H1 (cell line): ENCODE data around the gene KCNJ4. TPM values are rescaled to one million over a fixed set of nuclear protein-coding genes. Genes with fewer than 3 reads are reported as not detected.

Experiments used
- CTCF ChIA-PET: fragments of 300-600 bp; sonication (Branson Sonifier 250); formaldehyde crosslinking; loops from one replicate; lab custom pipeline; 2021; ENCODE audit not compliant: partially characterized antibody; lab: Charles Lee
- POLR2A ChIA-PET: fragments of 300-600 bp; sonication (Branson Sonifier 250); formaldehyde crosslinking; loops from one replicate; lab custom pipeline; 2021; ENCODE audit warnings: inconsistent platforms; ENCODE audit not compliant: partially characterized antibody; lab: Charles Lee
- DNase-seq, 2 experiments: peaks; one replicate each; pipeline versions ENCODE4 v3.0.0 to v3.0.0-alpha.2; 2010 to 2022; ENCODE audit warnings: low spot score in 2 of 2, low read depth in 1 of 2, mixed read lengths in 1 of 2
- FAIRE-seq: peaks from 2 replicates; lab custom pipeline; 2011; peaks lifted over from hg19 to GRCh38; lab: Jason Lieb, UNC
- H2AFZ ChIP-seq: 2 replicates; pipeline ENCODE4 v1.8.1; 2012; ENCODE audit warnings: low read length, inconsistent platforms
- H2AK5ac ChIP-seq: 2 replicates; pipeline ENCODE4 v1.6.1; 2013; ENCODE audit warnings: low read depth, low read length
- H2BK120ac ChIP-seq: replicated peaks from 2 replicates; pipeline ENCODE3; 2013; ENCODE audit warnings: low read depth, low read length, inconsistent platforms
- H2BK12ac ChIP-seq: 2 replicates; pipeline ENCODE4 v1.6.1; 2013; ENCODE audit warnings: low read depth, low read length
- H2BK15ac ChIP-seq: 2 replicates; pipeline ENCODE4 v1.6.1; 2013; ENCODE audit warnings: low read length
- H2BK20ac ChIP-seq: 2 replicates; pipeline ENCODE4 v1.6.1; 2013; ENCODE audit warnings: low read length
- H2BK5ac ChIP-seq: 2 replicates; pipeline ENCODE4 v1.6.1; 2013; ENCODE audit warnings: low read depth, low read length
- H3K14ac ChIP-seq: 2 replicates; pipeline ENCODE4 v1.6.1; 2013; ENCODE audit warnings: inconsistent platforms; ENCODE audit not compliant: insufficient read length
- H3K18ac ChIP-seq: 2 replicates; pipeline ENCODE4 v1.6.1; 2013; ENCODE audit warnings: low read length; ENCODE audit errors: extremely low read depth
- H3K23ac ChIP-seq: 2 replicates; pipeline ENCODE4 v1.6.1; 2013; ENCODE audit warnings: inconsistent platforms; ENCODE audit not compliant: insufficient read length
- H3K23me2 ChIP-seq: 2 replicates; pipeline ENCODE4 v1.6.1; 2013; ENCODE audit warnings: low read depth, low read length
- H3K27ac ChIP-seq: 2 replicates; pipeline ENCODE4 v1.6.1; 2011; ENCODE audit warnings: low read depth, low read length, inconsistent platforms
- H3K27me3 ChIP-seq, 4 experiments: replicated peaks in 1 of 4; 1 replicate in 1 of 4; 2 replicates in 3 of 4; pipeline versions ENCODE4 v1.6.1 to v1.8.1; 2011 to 2013; ENCODE audit warnings: low read length in 3 of 4, mild to moderate bottlenecking in 3 of 4, inconsistent platforms in 2 of 4, mixed read lengths in 2 of 4, moderate library complexity in 1 of 4; ENCODE audit not compliant: control insufficient read depth in 3 of 4, insufficient read depth in 3 of 4; ENCODE audit errors: extremely low read depth in 1 of 4
- H3K36me3 ChIP-seq, 4 experiments: 2 replicates each; pipeline versions ENCODE4 v1.6.1 to v1.8.1; 2011 to 2013; ENCODE audit warnings: mild to moderate bottlenecking in 4 of 4, low read length in 3 of 4, moderate library complexity in 2 of 4, control low read depth in 1 of 4, inconsistent platforms in 1 of 4; ENCODE audit not compliant: insufficient read depth in 4 of 4, control insufficient read depth in 2 of 4
- H3K4ac ChIP-seq: replicated peaks from 2 replicates; pipeline ENCODE3; 2013; ENCODE audit warnings: low read length, low read depth, mixed read lengths, inconsistent platforms; ENCODE audit not compliant: insufficient read length
- H3K4me1 ChIP-seq, 4 experiments: replicated peaks in 1 of 4; 1 replicate in 1 of 4; 2 replicates in 3 of 4; pipeline versions ENCODE4 v1.6.1 to v1.8.1; 2011 to 2013; ENCODE audit warnings: low read length in 3 of 4, inconsistent platforms in 2 of 4, mixed read lengths in 1 of 4; ENCODE audit not compliant: insufficient read depth in 4 of 4, control insufficient read depth in 3 of 4
- H3K4me2 ChIP-seq, 2 experiments: 2 replicates each; pipeline versions ENCODE4 v1.6.1 to v1.8.1; 2011 to 2013; ENCODE audit warnings: low read depth in 2 of 2, low read length in 2 of 2, control low read depth in 1 of 2, inconsistent platforms in 1 of 2, mild to moderate bottlenecking in 1 of 2; ENCODE audit not compliant: insufficient read depth in 1 of 2
- H3K4me3 ChIP-seq, 4 experiments: fragments of 200-600, 300-600 bp in 1 of 4; sonication (generic), shearing (Covaris generic), sonication (Bioruptor Twin) in 1 of 4; 2 replicates each; pipeline versions ENCODE4 v1.5.1 to v1.8.1; 2011 to 2016; ENCODE audit warnings: low read length in 4 of 4, low read depth in 3 of 4, control low read depth in 2 of 4, inconsistent platforms in 2 of 4, mild to moderate bottlenecking in 2 of 4, mixed read lengths in 1 of 4, moderate library complexity in 1 of 4; ENCODE audit not compliant: insufficient read depth in 2 of 4; ENCODE audit errors: extremely low read depth in 1 of 4
- H3K56ac ChIP-seq: replicated peaks from 2 replicates; pipeline ENCODE3; 2013; ENCODE audit warnings: low read depth, mild to moderate bottlenecking, mixed read lengths, low read length, inconsistent platforms; ENCODE audit not compliant: insufficient read length
- H3K79me1 ChIP-seq: 2 replicates; pipeline ENCODE4 v1.6.1; 2013; ENCODE audit warnings: low read depth, low read length, control low read depth
- H3K79me2 ChIP-seq, 2 experiments: 2 replicates each; pipeline versions ENCODE4 v1.6.1 to v1.8.1; 2012 to 2013; ENCODE audit warnings: low read length in 2 of 2, mild to moderate bottlenecking in 2 of 2, inconsistent platforms in 1 of 2; ENCODE audit not compliant: insufficient read depth in 2 of 2, control insufficient read depth in 1 of 2
- H3K9ac ChIP-seq, 4 experiments: replicated peaks in 1 of 4; 1 replicate in 1 of 4; 2 replicates in 3 of 4; pipeline versions ENCODE4 v1.6.1 to v1.8.1; 2011 to 2013; ENCODE audit warnings: low read depth in 3 of 4, low read length in 3 of 4, control low read depth in 2 of 4, mild to moderate bottlenecking in 2 of 4, moderate library complexity in 2 of 4, inconsistent platforms in 1 of 4; ENCODE audit errors: extremely low read depth in 1 of 4
- H3K9me3 ChIP-seq, 2 experiments: 2 replicates each; pipeline versions ENCODE4 v1.6.1 to v1.8.1; 2012 to 2013; ENCODE audit warnings: mild to moderate bottlenecking in 2 of 2, moderate library complexity in 2 of 2, control low read depth in 1 of 2, inconsistent platforms in 1 of 2, low read depth in 1 of 2, low read length in 1 of 2, mixed read lengths in 1 of 2; ENCODE audit not compliant: insufficient read depth in 2 of 2
- H4K20me1 ChIP-seq, 2 experiments: replicated peaks in 1 of 2; 2 replicates each; pipeline versions ENCODE3 to v1.8.1; 2011 to 2013; ENCODE audit warnings: inconsistent platforms in 2 of 2, low read length in 2 of 2, mild to moderate bottlenecking in 1 of 2; ENCODE audit not compliant: insufficient read depth in 2 of 2, control insufficient read depth in 1 of 2
- H4K5ac ChIP-seq: 2 replicates; pipeline ENCODE4 v1.6.1; 2013; ENCODE audit warnings: low read length, low read depth, mixed read lengths, inconsistent platforms; ENCODE audit not compliant: insufficient read length
- H4K8ac ChIP-seq: 2 replicates; pipeline ENCODE4 v1.8.0; 2013; ENCODE audit warnings: mild to moderate bottlenecking, moderate library complexity, low read length, inconsistent platforms; ENCODE audit not compliant: insufficient read depth; ENCODE audit errors: extremely low read depth
- H4K91ac ChIP-seq: replicated peaks from 2 replicates; pipeline ENCODE3; 2013; ENCODE audit warnings: low read length, mixed read lengths, inconsistent platforms; ENCODE audit not compliant: insufficient read length
- HDAC2 ChIP-seq, 2 experiments: fragments of 300-600 bp in 1 of 2; sonication (generic) in 1 of 2; IDR thresholded peaks; 2 replicates each; pipeline ENCODE4 v1.6.1; 2011 to 2012; ENCODE audit warnings: low read depth in 2 of 2, low read length in 2 of 2, mild to moderate bottlenecking in 2 of 2, moderate library complexity in 2 of 2, borderline replicate concordance in 1 of 2, inconsistent platforms in 1 of 2
- POLR2A ChIP-seq, 2 experiments: IDR thresholded peaks; 1 replicate in 1 of 2; 2 replicates in 1 of 2; pipeline ENCODE4 v1.6.1; 2011; ENCODE audit warnings: low read depth in 2 of 2, low read length in 2 of 2, mild to moderate bottlenecking in 2 of 2; ENCODE audit errors: control extremely low read depth in 1 of 2
- RBBP5 ChIP-seq: IDR thresholded peaks from 2 replicates; pipeline ENCODE4 v1.7.1; 2012; ENCODE audit warnings: low read depth, mild to moderate bottlenecking, inconsistent platforms, low read length, moderate library complexity, borderline replicate concordance
- SP1 ChIP-seq: IDR thresholded peaks from 2 replicates; pipeline ENCODE4 v1.6.1; 2011; ENCODE audit warnings: low read depth, low read length
- WGBS, 2 experiments: shearing (Covaris generic) in 1 of 2; methylation state at CpG; one replicate each; pipeline versions ENCODE4 v1.1.6 to v1.1.7; 2013 to 2015; ENCODE audit warnings: low lambda C conversion rate in 2 of 2, mixed read lengths in 2 of 2, inconsistent platforms in 1 of 2, low coverage in 1 of 2, missing lambda C conversion rate in 1 of 2; ENCODE audit not compliant: insufficient replicate concordance in 2 of 2, insufficient coverage in 1 of 2, insufficient read length in 1 of 2; ENCODE audit errors: extremely low coverage in 1 of 2, missing lambda C conversion rate in 1 of 2; 5-methylcytosine and 5-hydroxymethylcytosine counted together
- polyA plus RNA-seq, 7 experiments: library from polyadenylated mRNA; depleted of rRNA in 3 of 7; stranded (reverse) in 5 of 7; unstranded in 2 of 7; fragments of >200 nt in 5 of 7; fragments of 200-250 nt in 2 of 7; gene quantifications; 1 replicate in 5 of 7; 2 replicates in 1 of 7; 4 replicates in 1 of 7; pipeline versions ENCODE4 v1.2.1 to v1.2.3, GENCODE V29; 2011 to 2013; ENCODE audit warnings: missing spikeins in 2 of 7, mixed read lengths in 2 of 7
- total RNA-seq: library from RNA; stranded (reverse); fragmentation: NEBNext Ultra II Directional; extraction: Animal tissue kit (Norgen Biotek cat#: 25700); gene quantifications from 2 replicates; pipeline ENCODE4 v1.2.1, GENCODE V29; 2021
- TF ChIP-seq, protein P1 (sequence below), 3 experiments: IDR thresholded peaks; 1 replicate in 2 of 3; 2 replicates in 1 of 3; pipeline versions ENCODE4 v1.5.1 to v1.6.1; 2011; ENCODE audit warnings: low read length in 3 of 3, mild to moderate bottlenecking in 3 of 3, inconsistent platforms in 2 of 3, low read depth in 1 of 3, moderate library complexity in 1 of 3; ENCODE audit not compliant: insufficient read depth in 1 of 3; ENCODE audit errors: control extremely low read depth in 1 of 3

KCNJ4 gene
- total and polyA plus RNA-seq, 2 of the 8 experiments (the other 6 are each of a cell fraction or from before 2014, with no cell fraction given), result 1.4 to 2.2 TPM

DNA sequence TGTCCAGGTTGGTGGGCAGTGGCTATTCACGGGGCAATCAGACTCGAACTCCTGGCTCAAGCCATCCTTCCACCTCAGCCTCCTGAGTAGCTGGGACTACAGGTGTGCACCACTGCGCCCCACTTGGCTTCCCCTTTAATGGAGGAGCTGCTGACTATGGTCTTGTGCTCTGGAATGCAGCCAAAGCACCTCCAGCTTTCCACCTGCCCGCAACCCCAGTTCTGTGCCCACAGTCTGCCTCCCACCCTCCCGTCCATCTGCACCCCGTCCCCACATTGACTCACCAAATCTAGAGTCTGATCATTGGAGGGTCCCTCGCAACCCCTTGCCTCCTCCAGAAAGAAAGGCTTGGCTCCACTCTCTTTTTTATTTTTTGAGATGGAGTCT lies 41.0 kb downstream of the KCNJ4 start:
- no peak overlapping the region for H3K9ac ChIP-seq
- no peak overlapping the region for H4K91ac ChIP-seq
- 92% methylated on average over 7 of the region's 7 CpGs; no CpG with 5 or more reads in 1 of the 2 experiments for WGBS, 2 experiments
- H3K27ac ChIP-seq, result no peak overlapping the region
- no peak for TF ChIP-seq POLR2A (IDR thresholded peaks at IDR 0.05; ENCODE audit: control extremely low read depth in 1 of 2, low read depth in 2 of 2, low read length in 2 of 2)
- TF ChIP-seq RBBP5, result no peak
- TF ChIP-seq SP1, result no peak
- no peak for TF ChIP-seq HDAC2 (IDR thresholded peaks at IDR 0.05; ENCODE audit: borderline replicate concordance in 1 of 2, low read depth in 2 of 2, low read length in 2 of 2)
- TF ChIP-seq, protein P1, sequence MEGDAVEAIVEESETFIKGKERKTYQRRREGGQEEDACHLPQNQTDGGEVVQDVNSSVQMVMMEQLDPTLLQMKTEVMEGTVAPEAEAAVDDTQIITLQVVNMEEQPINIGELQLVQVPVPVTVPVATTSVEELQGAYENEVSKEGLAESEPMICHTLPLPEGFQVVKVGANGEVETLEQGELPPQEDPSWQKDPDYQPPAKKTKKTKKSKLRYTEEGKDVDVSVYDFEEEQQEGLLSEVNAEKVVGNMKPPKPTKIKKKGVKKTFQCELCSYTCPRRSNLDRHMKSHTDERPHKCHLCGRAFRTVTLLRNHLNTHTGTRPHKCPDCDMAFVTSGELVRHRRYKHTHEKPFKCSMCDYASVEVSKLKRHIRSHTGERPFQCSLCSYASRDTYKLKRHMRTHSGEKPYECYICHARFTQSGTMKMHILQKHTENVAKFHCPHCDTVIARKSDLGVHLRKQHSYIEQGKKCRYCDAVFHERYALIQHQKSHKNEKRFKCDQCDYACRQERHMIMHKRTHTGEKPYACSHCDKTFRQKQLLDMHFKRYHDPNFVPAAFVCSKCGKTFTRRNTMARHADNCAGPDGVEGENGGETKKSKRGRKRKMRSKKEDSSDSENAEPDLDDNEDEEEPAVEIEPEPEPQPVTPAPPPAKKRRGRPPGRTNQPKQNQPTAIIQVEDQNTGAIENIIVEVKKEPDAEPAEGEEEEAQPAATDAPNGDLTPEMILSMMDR (IDR thresholded peaks at IDR 0.05; ENCODE audit: control extremely low read depth in 1 of 3, insufficient read depth in 1 of 3, low read depth in 1 of 3, low read length in 3 of 3), result no peak
- H3K4me1 ChIP-seq, result peaks cover 0 to 15% (median 2%) of the 10 kb centered on the region in 4 experiments; a peak in 4 of 7 replicates
- H4K5ac ChIP-seq, result no peak overlapping the region
- DNase-seq (no peak), FAIRE-seq (no peak)
- H3K36me3 ChIP-seq, result no peaks in the 10 kb centered on the region
- no peaks in the 10 kb centered on the region for H4K20me1 ChIP-seq
- H3K56ac ChIP-seq, result no peak overlapping the region
- ChIA-PET POLR2A (interaction anchor here (0.6 to 1.8 kb wide), 4 partner anchors 8 to 271 kb away, joined by 3 to 4 read pairs (median 4); no protein-coding TSS in a partner anchor), CTCF (interaction anchor here (0.9 to 6.7 kb wide), 15 partner anchors 10 to 187 kb away, joined by 3 to 49 read pairs (median 5); partner anchors contain the start of gene KDELR3)
- no peak overlapping the region for H3K4me3 ChIP-seq
- H3K9me3 ChIP-seq, result peaks cover 0 to 3% of the 10 kb centered on the region in 2 experiments; a peak in 1 of 4 replicates
- H3K4me2 ChIP-seq, result no peak overlapping the region
- no peak overlapping the region for H2AFZ ChIP-seq
- no peaks in the 10 kb centered on the region for H3K27me3 ChIP-seq
- H2BK12ac ChIP-seq, result no peak overlapping the region
- no peak overlapping the region for H3K14ac ChIP-seq
- no peaks in the 10 kb centered on the region for H3K79me1 ChIP-seq
- H4K8ac ChIP-seq, result no peak overlapping the region
- H3K18ac ChIP-seq, result no peak overlapping the region
- H2BK120ac ChIP-seq, result no peak overlapping the region
- 0 out of 2 replicates have a peak, but pooled peaks cover 1% of the 10 kb centered on the region for H3K23me2 ChIP-seq
- no peak overlapping the region for H2BK15ac ChIP-seq
- H2AK5ac ChIP-seq, result no peak overlapping the region
- no peak overlapping the region for H3K4ac ChIP-seq
- H2BK5ac ChIP-seq, result no peak overlapping the region
- no peaks in the 10 kb centered on the region for H3K79me2 ChIP-seq
- H3K23ac ChIP-seq, result no peak overlapping the region
- no peak overlapping the region for H2BK20ac ChIP-seq
